ENCODE results near the gene RADIL. TPM values are rescaled to one million over a fixed set of nuclear protein-coding genes. Genes with fewer than 3 reads are reported as not detected.

The RADIL gene
- total and polyA plus RNA-seq, 2 of the 13 experiments (the other 11 are each of a cell fraction or from before 2014, with no cell fraction given) = 0.05 to 0.09 TPM

GRCh38 chr7:4830176-4830575 lies 53.3 kb downstream of the RADIL start (continued):
- TF ChIP-seq, protein P1, sequence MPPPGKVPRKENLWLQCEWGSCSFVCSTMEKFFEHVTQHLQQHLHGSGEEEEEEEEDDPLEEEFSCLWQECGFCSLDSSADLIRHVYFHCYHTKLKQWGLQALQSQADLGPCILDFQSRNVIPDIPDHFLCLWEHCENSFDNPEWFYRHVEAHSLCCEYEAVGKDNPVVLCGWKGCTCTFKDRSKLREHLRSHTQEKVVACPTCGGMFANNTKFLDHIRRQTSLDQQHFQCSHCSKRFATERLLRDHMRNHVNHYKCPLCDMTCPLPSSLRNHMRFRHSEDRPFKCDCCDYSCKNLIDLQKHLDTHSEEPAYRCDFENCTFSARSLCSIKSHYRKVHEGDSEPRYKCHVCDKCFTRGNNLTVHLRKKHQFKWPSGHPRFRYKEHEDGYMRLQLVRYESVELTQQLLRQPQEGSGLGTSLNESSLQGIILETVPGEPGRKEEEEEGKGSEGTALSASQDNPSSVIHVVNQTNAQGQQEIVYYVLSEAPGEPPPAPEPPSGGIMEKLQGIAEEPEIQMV (CRISPR knock-in tag; IDR thresholded peaks at IDR 0.05; ENCODE audit: low read depth) = no peak
- TF ChIP-seq MXI1 (IDR thresholded peaks at IDR 0.05; ENCODE audit: borderline replicate concordance, low read depth, low read length) (0 out of 3 replicates have a peak, but pooled peaks have one; percentile 15), RXRB (CRISPR knock-in tag; IDR thresholded peaks at IDR 0.05; ENCODE audit: borderline replicate concordance) (peak; percentile 59), SMARCE1 (IDR thresholded peaks at IDR 0.05; ENCODE audit: borderline replicate concordance) (no peak), FOXO1 (CRISPR knock-in tag; IDR thresholded peaks at IDR 0.05) (peak; percentile 47; the same call in 1 of the 2 replicates), ZNF782 (CRISPR knock-in tag; IDR thresholded peaks at IDR 0.05; ENCODE audit: borderline replicate concordance) (no peak), ZMYM4 (CRISPR knock-in tag; IDR thresholded peaks at IDR 0.05) (peak; percentile 77), ZNF629 (CRISPR knock-in tag; conservative IDR thresholded peaks at IDR 0.05) (no peak), TGIF2 (CRISPR knock-in tag; IDR thresholded peaks at IDR 0.05) (no peak; the same call in 1 of the 2 replicates), MATR3 (CRISPR knock-in tag; IDR thresholded peaks at IDR 0.05) (no peak), ZNF44 (CRISPR knock-in tag; IDR thresholded peaks at IDR 0.05) (no peak), ZZZ3 (CRISPR knock-in tag; IDR thresholded peaks at IDR 0.05; ENCODE audit: borderline replicate concordance) (no peak), ATF7-NPFF (CRISPR knock-in tag; IDR thresholded peaks at IDR 0.05; ENCODE audit: low read depth) (no peak), ZNF235 (CRISPR knock-in tag; IDR thresholded peaks at IDR 0.05; ENCODE audit: borderline replicate concordance) (no peak), NFKB2 (CRISPR knock-in tag; IDR thresholded peaks at IDR 0.05; ENCODE audit: borderline replicate concordance) (no peak), PPARG (CRISPR knock-in tag; conservative IDR thresholded peaks at IDR 0.05) (no peak), MTA3 (CRISPR knock-in tag; IDR thresholded peaks at IDR 0.05) (no peak), ZNF33A (CRISPR knock-in tag; IDR thresholded peaks at IDR 0.05; ENCODE audit: borderline replicate concordance) (no peak), ZSCAN9 (CRISPR knock-in tag; IDR thresholded peaks at IDR 0.05; ENCODE audit: borderline replicate concordance) (no peak), ZNF460 (CRISPR knock-in tag; IDR thresholded peaks at IDR 0.05; ENCODE audit: borderline replicate concordance) (no peak), DMAP1 (CRISPR knock-in tag; IDR thresholded peaks at IDR 0.05) (no peak)
- TF ChIP-seq, protein P2, sequence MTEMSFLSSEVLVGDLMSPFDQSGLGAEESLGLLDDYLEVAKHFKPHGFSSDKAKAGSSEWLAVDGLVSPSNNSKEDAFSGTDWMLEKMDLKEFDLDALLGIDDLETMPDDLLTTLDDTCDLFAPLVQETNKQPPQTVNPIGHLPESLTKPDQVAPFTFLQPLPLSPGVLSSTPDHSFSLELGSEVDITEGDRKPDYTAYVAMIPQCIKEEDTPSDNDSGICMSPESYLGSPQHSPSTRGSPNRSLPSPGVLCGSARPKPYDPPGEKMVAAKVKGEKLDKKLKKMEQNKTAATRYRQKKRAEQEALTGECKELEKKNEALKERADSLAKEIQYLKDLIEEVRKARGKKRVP (CRISPR knock-in tag; IDR thresholded peaks at IDR 0.05) = no peak
- TF ChIP-seq, protein P3, sequence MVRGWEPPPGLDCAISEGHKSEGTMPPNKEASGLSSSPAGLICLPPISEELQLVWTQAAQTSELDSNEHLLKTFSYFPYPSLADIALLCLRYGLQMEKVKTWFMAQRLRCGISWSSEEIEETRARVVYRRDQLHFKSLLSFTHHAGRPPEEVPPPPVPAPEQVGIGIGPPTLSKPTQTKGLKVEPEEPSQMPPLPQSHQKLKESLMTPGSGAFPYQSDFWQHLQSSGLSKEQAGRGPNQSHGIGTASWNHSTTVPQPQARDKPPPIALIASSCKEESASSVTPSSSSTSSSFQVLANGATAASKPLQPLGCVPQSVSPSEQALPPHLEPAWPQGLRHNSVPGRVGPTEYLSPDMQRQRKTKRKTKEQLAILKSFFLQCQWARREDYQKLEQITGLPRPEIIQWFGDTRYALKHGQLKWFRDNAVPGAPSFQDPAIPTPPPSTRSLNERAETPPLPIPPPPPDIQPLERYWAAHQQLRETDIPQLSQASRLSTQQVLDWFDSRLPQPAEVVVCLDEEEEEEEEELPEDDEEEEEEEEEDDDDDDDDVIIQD (CRISPR knock-in tag; IDR thresholded peaks at IDR 0.05; ENCODE audit: low read depth) = peak; percentile 52; the same call in 1 of the 2 replicates
- TF ChIP-seq, protein P4, sequence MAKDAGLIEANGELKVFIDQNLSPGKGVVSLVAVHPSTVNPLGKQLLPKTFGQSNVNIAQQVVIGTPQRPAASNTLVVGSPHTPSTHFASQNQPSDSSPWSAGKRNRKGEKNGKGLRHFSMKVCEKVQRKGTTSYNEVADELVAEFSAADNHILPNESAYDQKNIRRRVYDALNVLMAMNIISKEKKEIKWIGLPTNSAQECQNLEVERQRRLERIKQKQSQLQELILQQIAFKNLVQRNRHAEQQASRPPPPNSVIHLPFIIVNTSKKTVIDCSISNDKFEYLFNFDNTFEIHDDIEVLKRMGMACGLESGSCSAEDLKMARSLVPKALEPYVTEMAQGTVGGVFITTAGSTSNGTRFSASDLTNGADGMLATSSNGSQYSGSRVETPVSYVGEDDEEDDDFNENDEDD (CRISPR knock-in tag; IDR thresholded peaks at IDR 0.05; ENCODE audit: borderline replicate concordance) = peak; percentile 31; the same call in 1 of the 2 replicates
- TF ChIP-seq, protein P5, sequence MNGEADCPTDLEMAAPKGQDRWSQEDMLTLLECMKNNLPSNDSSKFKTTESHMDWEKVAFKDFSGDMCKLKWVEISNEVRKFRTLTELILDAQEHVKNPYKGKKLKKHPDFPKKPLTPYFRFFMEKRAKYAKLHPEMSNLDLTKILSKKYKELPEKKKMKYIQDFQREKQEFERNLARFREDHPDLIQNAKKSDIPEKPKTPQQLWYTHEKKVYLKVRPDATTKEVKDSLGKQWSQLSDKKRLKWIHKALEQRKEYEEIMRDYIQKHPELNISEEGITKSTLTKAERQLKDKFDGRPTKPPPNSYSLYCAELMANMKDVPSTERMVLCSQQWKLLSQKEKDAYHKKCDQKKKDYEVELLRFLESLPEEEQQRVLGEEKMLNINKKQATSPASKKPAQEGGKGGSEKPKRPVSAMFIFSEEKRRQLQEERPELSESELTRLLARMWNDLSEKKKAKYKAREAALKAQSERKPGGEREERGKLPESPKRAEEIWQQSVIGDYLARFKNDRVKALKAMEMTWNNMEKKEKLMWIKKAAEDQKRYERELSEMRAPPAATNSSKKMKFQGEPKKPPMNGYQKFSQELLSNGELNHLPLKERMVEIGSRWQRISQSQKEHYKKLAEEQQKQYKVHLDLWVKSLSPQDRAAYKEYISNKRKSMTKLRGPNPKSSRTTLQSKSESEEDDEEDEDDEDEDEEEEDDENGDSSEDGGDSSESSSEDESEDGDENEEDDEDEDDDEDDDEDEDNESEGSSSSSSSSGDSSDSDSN (CRISPR knock-in tag; IDR thresholded peaks at IDR 0.05) = 0 out of 2 replicates have a peak, but pooled peaks have one; percentile 24
